Measurements from ENCODE around the gene NRXN3.

GRCh38 chr14:79037106-79037505, 866.9 kb downstream of the NRXN3 start:
- TF ChIP-seq CTCF (conservative IDR thresholded peaks at IDR 0.05; ENCODE audit: low read depth, low read length) (no peak), EZH2phosphoT487 (IDR thresholded peaks at IDR 0.05; ENCODE audit: borderline replicate concordance, low read length) (no peak)
